GM18909 (cell line): ENCODE measurements around the gene SLC9A4.
"Not testable (repeated sequence)": the region's sequence is repeated elsewhere in the genome, so short reads cannot be mapped to it uniquely, and the experiment has no call there.

Source experiments
- ATAC-seq: cut with Tn5 transposase; IDR thresholded peaks from one replicate; pipeline ENCODE4 v1.9.1; 2021; ENCODE audit warnings: mild to moderate bottlenecking; ENCODE audit not compliant: unreplicated experiment, poor library complexity

The SLC9A4 gene

GRCh38 chr2:102540882-102541281 is 67.9 kb downstream of the SLC9A4 start:
- no peak for ATAC-seq

- ATAC-seq, result no peak
Observed at GRCh38 chr2:102544182-102544581, 71.2 kb downstream of the SLC9A4 start.

DNA sequence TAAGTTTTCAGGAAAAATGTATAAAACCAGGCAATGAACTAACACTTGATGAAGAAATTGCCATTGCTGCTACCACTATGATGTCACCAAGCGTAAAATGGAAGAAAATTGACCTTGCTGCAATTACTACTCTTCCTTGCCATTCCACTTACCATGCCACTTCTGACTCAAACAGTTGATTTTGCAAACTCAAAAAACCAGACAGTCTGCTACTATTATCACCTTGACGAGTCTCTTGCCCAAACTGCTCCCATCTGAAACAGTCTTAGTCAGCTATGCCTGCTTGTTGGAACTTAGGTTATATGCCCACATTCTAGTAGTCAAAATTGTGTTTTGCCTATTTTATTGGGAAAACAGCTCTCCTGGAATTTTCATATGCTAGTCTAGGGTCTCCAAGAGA is 74.4 kb downstream of the SLC9A4 start:
- no peak for ATAC-seq

GRCh38 chr2:102549027-102549426 is 76.0 kb downstream of the SLC9A4 start:
- no peak for ATAC-seq

- ATAC-seq, result no peak
Observed at GRCh38 chr2:102550151-102550550, 77.1 kb downstream of the SLC9A4 start.

DNA sequence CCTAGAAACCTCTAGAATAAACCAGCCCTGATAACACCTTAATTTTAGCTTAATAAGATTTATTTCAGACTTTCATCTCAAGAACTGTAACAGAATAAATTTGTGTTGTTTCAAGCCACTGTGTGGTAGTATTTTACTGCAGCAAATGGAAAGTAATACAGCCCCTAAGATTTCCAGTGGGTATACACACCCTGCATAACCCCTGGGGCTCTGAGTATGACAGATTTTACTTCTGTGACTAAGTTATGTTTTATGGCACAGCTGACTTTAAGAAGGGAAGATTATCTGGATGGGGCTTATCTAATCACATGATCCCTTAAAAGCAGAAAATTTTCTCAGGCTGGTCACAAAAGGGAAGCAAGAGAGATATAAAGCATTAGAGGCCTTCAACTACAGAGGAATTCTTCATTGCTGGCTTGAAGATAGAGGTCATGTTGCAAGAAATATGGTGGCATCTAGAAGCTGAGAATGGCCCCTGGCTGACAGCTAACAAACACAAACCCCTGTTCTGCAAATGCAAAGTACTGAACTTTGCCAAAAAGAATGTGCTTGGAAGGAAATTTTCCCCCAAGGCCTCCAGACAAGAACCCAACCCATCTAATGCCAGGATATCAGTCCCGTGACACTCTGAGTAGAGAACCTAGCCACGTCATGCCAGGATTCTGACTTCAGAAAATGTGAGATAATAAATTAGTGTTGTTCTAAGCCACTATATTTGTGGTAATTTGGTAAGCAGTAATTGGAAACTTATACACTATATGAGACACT is 78.5 kb downstream of the SLC9A4 start:
- ATAC-seq, result no peak

- no peak for ATAC-seq
Observed at GRCh38 chr2:102553601-102554000, 80.6 kb downstream of the SLC9A4 start.

GRCh38 chr2:102558463-102558862 is 85.4 kb downstream of the SLC9A4 start:
- ATAC-seq, result no peak

DNA sequence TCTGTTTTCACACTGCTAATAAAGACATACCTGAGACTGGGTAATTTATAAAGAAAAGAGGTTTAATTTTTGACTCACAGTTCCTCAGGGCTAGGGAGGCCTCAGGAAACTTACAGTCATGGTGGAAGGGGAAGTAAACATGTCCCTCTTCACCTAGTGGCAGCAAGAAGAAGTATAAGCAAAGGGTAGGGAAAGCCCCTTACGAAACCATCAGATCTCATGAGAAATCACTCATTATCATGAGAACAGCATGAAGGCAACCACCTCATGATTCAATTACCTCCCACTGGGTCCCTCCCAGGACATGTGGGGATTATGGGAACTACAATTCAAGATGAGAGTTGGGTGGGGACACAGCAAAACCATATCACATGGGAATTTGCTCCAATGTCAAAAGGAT is 89.5 kb downstream of the SLC9A4 start:
- not testable (repeated sequence) for ATAC-seq

GRCh38 chr2:102575888-102576287 is 102.9 kb downstream of the SLC9A4 start:
- no peak for ATAC-seq

GRCh38 chr2:102578376-102578775 is 105.3 kb downstream of the SLC9A4 start:
- no peak for ATAC-seq

DNA sequence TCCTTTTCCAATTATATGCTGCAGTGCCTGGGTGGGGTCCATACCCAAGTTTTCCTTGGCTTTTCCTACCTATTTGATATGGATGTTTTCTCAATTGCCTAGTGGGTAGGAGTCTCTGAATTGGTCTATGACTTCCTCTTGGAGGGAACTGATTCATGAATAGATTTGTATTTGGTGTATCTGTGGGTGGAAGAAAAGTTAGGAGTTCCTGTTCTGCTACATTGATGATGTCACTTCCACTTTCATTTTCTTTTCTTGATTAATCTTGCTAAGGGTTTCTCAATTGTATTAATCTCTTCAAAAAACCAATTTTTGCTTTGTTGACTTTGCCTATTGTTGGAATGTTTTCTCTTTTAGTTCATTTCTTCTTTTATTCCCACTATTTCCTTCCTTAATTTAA is 108.9 kb downstream of the SLC9A4 start:
- ATAC-seq, result no peak

- no peak for ATAC-seq
Observed at GRCh38 chr2:102582845-102583244, 109.8 kb downstream of the SLC9A4 start.
